Pulmonary artery endothelial cell (primary cell): Measurements from ENCODE around the gene PAH. TPM values are rescaled to one million over a fixed set of nuclear protein-coding genes. Genes with fewer than 3 reads are reported as not detected.

Source experiments
- DNase-seq: peaks from one replicate; pipeline ENCODE4 v3.0.0-alpha.2; 2011; ENCODE audit warnings: low read depth, low spot score
- total RNA-seq: library from RNA; depleted of rRNA; stranded (reverse); fragments of >200 nt; gene quantifications from 2 replicates; pipeline ENCODE4 v1.2.3, GENCODE V29; 2014

Gene PAH
- total RNA-seq, 1 donor from 2014 or later: not detected

GRCh38 chr12:102900389-102900788 lies 16.7 kb downstream of the PAH start:
- no peak for DNase-seq

GRCh38 chr12:102896067-102896466 lies 21.0 kb downstream of the PAH start:
- no peak for DNase-seq

GRCh38 chr12:102891756-102892155 lies 25.3 kb downstream of the PAH start:
- DNase-seq: no peak

GRCh38 chr12:102888511-102888910 lies 28.5 kb downstream of the PAH start:
- DNase-seq: no peak

- no peak for DNase-seq
Observed at GRCh38 chr12:102885043-102885932, 31.8 kb downstream of the PAH start.

- DNase-seq: no peak
Observed at GRCh38 chr12:102883204-102883799, 33.7 kb downstream of the PAH start.

GRCh38 chr12:102880783-102881182 lies 36.3 kb downstream of the PAH start:
- no peak for DNase-seq

- DNase-seq: no peak
Observed at GRCh38 chr12:102879144-102879763, 37.8 kb downstream of the PAH start.

GRCh38 chr12:102876883-102877282 lies 40.2 kb downstream of the PAH start:
- no peak for DNase-seq

GRCh38 chr12:102874819-102875218 lies 42.2 kb downstream of the PAH start:
- no peak for DNase-seq

GRCh38 chr12:102873077-102873476 lies 44.0 kb downstream of the PAH start:
- no peak for DNase-seq

- no peak for DNase-seq
Observed at GRCh38 chr12:102871014-102871413, 46.0 kb downstream of the PAH start.

- DNase-seq: no peak
Observed at GRCh38 chr12:102869571-102869970, 47.5 kb downstream of the PAH start.

- no peak for DNase-seq
Observed at GRCh38 chr12:102865821-102866615, 51.0 kb downstream of the PAH start.

- no peak for DNase-seq
Observed at GRCh38 chr12:102862486-102862885, 54.6 kb downstream of the PAH start.

GRCh38 chr12:102851246-102851645 lies 65.8 kb downstream of the PAH start:
- no peak for DNase-seq

- no peak for DNase-seq
Observed at GRCh38 chr12:102849722-102850447, 67.2 kb downstream of the PAH start.

GRCh38 chr12:102848832-102849231 lies 68.2 kb downstream of the PAH start:
- no peak for DNase-seq

- no peak for DNase-seq
Observed at GRCh38 chr12:102847131-102847530, 69.9 kb downstream of the PAH start.

- no peak for DNase-seq
Observed at GRCh38 chr12:102833687-102834441, 83.2 kb downstream of the PAH start.
